ENCODE results near the gene OR6S1. TPM values are rescaled to one million over a fixed set of nuclear protein-coding genes. Genes with fewer than 3 reads are reported as not detected.

OR6S1 gene
- total and polyA plus RNA-seq, 10 of the 15 experiments (the other 5 are each of a cell fraction or from before 2014, with no cell fraction given): 0.22 to 0.67 (median 0.43) TPM; not detected in 4

- in situ Hi-C loops (cut with MboI) (no loop called here), intact Hi-C loops (cut with micrococcal nuclease; ENCODE audit: unreplicated experiment) (no loop called here)
- RAD21 ChIA-PET (ENCODE audit: unreplicated experiment): interaction anchor here (0.7 to 2.0 kb wide), 3 partner anchors 14 to 63 kb away, joined by 3 to 5 read pairs (median 4); no protein-coding TSS in a partner anchor
- no peak overlapping the region for H3K27ac ChIP-seq (ENCODE audit: control insufficient read depth, insufficient read depth)
- DNase-seq (ENCODE audit: low read depth, low spot score) (no peak), FAIRE-seq (no peak), ATAC-seq (no peak)
- CTCF ChIA-PET: interaction anchor here (0.5 to 1.4 kb wide), 6 partner anchors 9 to 508 kb away, joined by 3 to 5 read pairs (median 4); no protein-coding TSS in a partner anchor
- H3K36me3 ChIP-seq (ENCODE audit: control insufficient read depth in 2 of 2, insufficient read depth in 2 of 2, low read length in 1 of 2): no peaks in the 10 kb centered on the region
- H3K4me1 ChIP-seq (ENCODE audit: control insufficient read depth, insufficient read depth, low read length): peaks cover 23% of the 10 kb centered on the region
- WGBS (ENCODE audit: insufficient coverage, insufficient replicate concordance, low lambda C conversion rate, missing lambda C conversion rate): 37% methylated on average over 10 of the region's 10 CpGs
- no TSS peak for BruUV-seq (replicated peaks)
- TF ChIP-seq FOXK2 (IDR thresholded peaks at IDR 0.05) (0 out of 2 replicates have a peak, but pooled peaks have one; percentile 19), IKZF2 (IDR thresholded peaks at IDR 0.05) (no peak)
- POLR2A ChIA-PET: interaction anchor here (0.5 kb wide), 1 partner anchor 32 kb away, joined by 4 read pairs; no protein-coding TSS in a partner anchor
- peaks cover 0 to 2% of the 10 kb centered on the region in 2 experiments; a peak in 2 of 4 replicates for H3K27me3 ChIP-seq (replicated peaks in 1 of 2; ENCODE audit: control insufficient read depth in 2 of 2, insufficient read depth in 2 of 2, low read length in 1 of 2)
- H3K9ac ChIP-seq (ENCODE audit: control insufficient read depth, insufficient read depth, low read length): no peak overlapping the region
- no peaks in the 10 kb centered on the region for H3K79me2 ChIP-seq (ENCODE audit: control insufficient read depth, insufficient read depth, low read length)
- no peaks in the 10 kb centered on the region for H3K9me3 ChIP-seq (replicated peaks; ENCODE audit: control insufficient read depth, insufficient read depth, low read length)
- H3K4me2 ChIP-seq (ENCODE audit: control insufficient read depth, insufficient read depth): no peak overlapping the region; the same call in 1 of the 2 replicates
- H2AFZ ChIP-seq (ENCODE audit: control insufficient read depth, low read depth, low read length): no peak overlapping the region
- SMC1A ChIA-PET (ENCODE audit: uncharacterized antibody, unreplicated experiment): interaction anchor here (1.0 to 5.2 kb wide), 5 partner anchors 10 to 64 kb away, joined by 3 to 49 read pairs (median 3); partner anchors contain the start of gene RNASE4
- no peak overlapping the region for H3K4me3 ChIP-seq
- H4K20me1 ChIP-seq (ENCODE audit: control insufficient read depth, insufficient read depth): no peaks in the 10 kb centered on the region
Measured at GRCh38 chr14:20628063-20628854, 13.2 kb downstream of the OR6S1 start.

- FAIRE-seq (no peak), ATAC-seq (no peak), DNase-seq (ENCODE audit: low read depth, low spot score) (no peak)
- no peaks in the 10 kb centered on the region for H4K20me1 ChIP-seq (ENCODE audit: control insufficient read depth, insufficient read depth)
- H3K9ac ChIP-seq (ENCODE audit: control insufficient read depth, insufficient read depth, low read length): no peak overlapping the region
- POLR2A ChIA-PET: no interaction called here
- no TSS peak for BruUV-seq (replicated peaks)
- H2AFZ ChIP-seq (ENCODE audit: control insufficient read depth, low read depth, low read length): no peak overlapping the region
- CTCF ChIA-PET: interaction anchor here (0.5 to 1.4 kb wide), 3 partner anchors 14 to 508 kb away, joined by 3 to 5 read pairs (median 4); no protein-coding TSS in a partner anchor
- in situ Hi-C loops (cut with MboI): no loop called here
- H3K36me3 ChIP-seq (ENCODE audit: control insufficient read depth in 2 of 2, insufficient read depth in 2 of 2, low read length in 1 of 2): no peaks in the 10 kb centered on the region
- no peaks in the 10 kb centered on the region for H3K9me3 ChIP-seq (replicated peaks; ENCODE audit: control insufficient read depth, insufficient read depth, low read length)
- peaks cover 28% of the 10 kb centered on the region for H3K4me1 ChIP-seq (ENCODE audit: control insufficient read depth, insufficient read depth, low read length)
- H3K4me2 ChIP-seq (ENCODE audit: control insufficient read depth, insufficient read depth): no peak overlapping the region
- H3K27ac ChIP-seq (ENCODE audit: control insufficient read depth, insufficient read depth): no peak overlapping the region
- TF ChIP-seq CHD4 (IDR thresholded peaks at IDR 0.05): no peak
- TF ChIP-seq IKZF2 (IDR thresholded peaks at IDR 0.05): 0 out of 4 replicates have a peak, but pooled peaks of 1 of the 2 experiments have one; percentile 2
- WGBS (ENCODE audit: insufficient coverage, insufficient replicate concordance, low lambda C conversion rate, missing lambda C conversion rate): 28% methylated on average over 5 of the region's 5 CpGs
- H3K4me3 ChIP-seq: no peak overlapping the region
- no peaks in the 10 kb centered on the region for H3K79me2 ChIP-seq (ENCODE audit: control insufficient read depth, insufficient read depth, low read length)
- intact Hi-C loops (cut with micrococcal nuclease; ENCODE audit: unreplicated experiment): no loop called here
- SMC1A ChIA-PET (ENCODE audit: uncharacterized antibody, unreplicated experiment): interaction anchor here (1.2 to 1.4 kb wide), 3 partner anchors 9 to 65 kb away, joined by 3 read pairs; no protein-coding TSS in a partner anchor
- H3K27me3 ChIP-seq (replicated peaks in 1 of 2; ENCODE audit: control insufficient read depth in 2 of 2, insufficient read depth in 2 of 2, low read length in 1 of 2): peaks cover 0 to 2% of the 10 kb centered on the region in 2 experiments; a peak in 2 of 4 replicates
- RAD21 ChIA-PET (ENCODE audit: unreplicated experiment): interaction anchor here (1.8 to 2.0 kb wide), 2 partner anchors 13 to 53 kb away, joined by 5 to 7 read pairs; no protein-coding TSS in a partner anchor
Measured at GRCh38 chr14:20627346-20628027, 14.0 kb downstream of the OR6S1 start.

Data from GM12878 (cell line).